HG02642 (cell line): Measurements from ENCODE around the gene RIC8A.

Experiments
- ATAC-seq: cut with Tn5 transposase; IDR thresholded peaks from one replicate; pipeline ENCODE4 v1.9.1; 2021; ENCODE audit warnings: mild to moderate bottlenecking; ENCODE audit not compliant: unreplicated experiment, poor library complexity

Gene RIC8A

GRCh38 chr11:203945-204586 lies 3.4 kb upstream of the RIC8A start:
- no peak for ATAC-seq

GRCh38 chr11:204587-205109 lies 2.9 kb upstream of the RIC8A start:
- no peak for ATAC-seq

GRCh38 chr11:205221-206001 lies 2.1 kb upstream of the RIC8A start:
- ATAC-seq = no peak

GRCh38 chr11:206002-206384 lies 1.5 kb upstream of the RIC8A start:
- no peak for ATAC-seq

- no peak for ATAC-seq
Measured at GRCh38 chr11:206526-207207, 841 bp upstream of the RIC8A start.

GRCh38 chr11:207863-208180 lies 314 bp downstream of the RIC8A start:
- ATAC-seq = no peak

GRCh38 chr11:208181-208916 lies 841 bp downstream of the RIC8A start:
- peak; percentile 41 for ATAC-seq

GRCh38 chr11:208917-209260 lies 1.4 kb downstream of the RIC8A start:
- no peak for ATAC-seq

- no peak for ATAC-seq
Measured at GRCh38 chr11:209275-210121, 2.0 kb downstream of the RIC8A start.

- ATAC-seq = no peak
Measured at GRCh38 chr11:210122-210802, 2.8 kb downstream of the RIC8A start.

- no peak for ATAC-seq
Measured at GRCh38 chr11:210803-211180, 3.3 kb downstream of the RIC8A start.

GRCh38 chr11:211295-211694 lies 3.8 kb downstream of the RIC8A start:
- ATAC-seq = no peak

- ATAC-seq = no peak
Measured at GRCh38 chr11:211741-212140, 4.2 kb downstream of the RIC8A start.

- ATAC-seq = no peak
Measured at GRCh38 chr11:212150-213100, 4.9 kb downstream of the RIC8A start.

GRCh38 chr11:213111-213510 lies 5.6 kb downstream of the RIC8A start:
- no peak for ATAC-seq

- ATAC-seq = no peak
Measured at GRCh38 chr11:214083-214482, 6.6 kb downstream of the RIC8A start.

- ATAC-seq = no peak
Measured at GRCh38 chr11:215581-216037, 8.1 kb downstream of the RIC8A start.
